Muscle of back (tissue), 10 donors: Measurements from ENCODE around the gene FAT1. TPM values are rescaled to one million over a fixed set of nuclear protein-coding genes. Genes with fewer than 3 reads are reported as not detected.

Experiments used
- polyA plus RNA-seq, 10 donors: library from polyadenylated mRNA; unstranded; fragments of 120-200 nt; gene quantifications; one replicate each; pipeline ENCODE4 v1.2.1, GENCODE V29; 2013; ENCODE audit not compliant: insufficient read length in 10 of 10

Gene FAT1
- polyA plus RNA-seq, 10 donors, result 70.6 to 132 (median 103) TPM

Other genes with a start within 250 kb of the FAT1 start
- not detected for gene MTNR1A, start 168.3 kb downstream of the FAT1 start, polyA plus RNA-seq